Measurements from ENCODE around the gene LDLRAD4. TPM values are rescaled to one million over a fixed set of nuclear protein-coding genes. Genes with fewer than 3 reads are reported as not detected.

Gene LDLRAD4
- polyA plus RNA-seq, 1 of the 3 experiments (the other 2 are of a cell fraction), result 0.16 TPM

DNA sequence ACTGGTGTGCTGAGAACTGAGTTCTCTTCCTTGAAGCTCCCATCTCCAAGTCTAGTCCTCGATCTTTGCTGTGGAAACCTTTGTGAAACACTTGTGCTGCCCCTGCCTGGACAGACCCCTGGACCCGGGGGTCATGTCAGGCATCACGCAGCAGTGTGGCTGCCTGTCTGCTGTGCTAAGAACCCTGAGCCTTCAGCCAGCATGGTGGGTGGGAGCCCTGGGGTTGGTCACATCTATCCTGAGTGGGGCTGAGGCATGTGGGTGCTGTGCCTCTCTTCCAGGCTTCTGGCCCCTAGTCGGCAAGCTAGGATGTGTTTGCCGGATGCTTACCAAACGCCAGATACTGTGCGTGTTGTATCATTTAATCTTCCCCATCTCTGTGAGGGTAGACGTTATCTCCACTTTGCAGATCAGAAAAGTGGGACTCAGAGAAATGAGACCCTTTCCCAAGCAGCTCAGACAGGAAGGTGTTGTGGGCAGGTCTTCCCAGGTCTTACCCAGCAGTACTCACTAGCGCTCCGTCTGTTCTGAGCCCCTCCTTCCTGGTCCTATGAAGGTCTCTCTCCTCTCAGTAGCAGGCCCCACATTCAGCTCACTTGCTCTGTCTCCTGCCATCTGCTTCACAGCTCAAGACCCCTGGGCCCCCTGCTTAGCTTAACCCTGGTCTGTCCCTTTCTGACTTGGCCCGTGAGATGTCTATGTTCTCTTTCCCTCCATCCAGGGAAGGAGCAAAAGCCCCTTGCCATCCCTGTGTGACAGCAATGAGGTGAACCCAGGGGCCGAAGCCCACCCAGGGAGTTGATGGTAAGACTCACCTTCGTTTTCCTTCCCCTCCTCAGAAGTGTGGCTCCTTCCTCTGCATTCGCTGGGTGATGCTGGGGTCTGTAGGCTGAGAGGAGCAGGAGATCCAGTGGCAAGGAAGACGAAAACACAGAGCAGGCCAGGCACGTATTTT, 265.0 kb downstream of the LDLRAD4 start (continued):
- no peak for TF ChIP-seq FOSL2 (IDR thresholded peaks at IDR 0.05; ENCODE audit: borderline replicate concordance, low read depth)

- H4K20me1 ChIP-seq (ENCODE audit: insufficient read depth), result no peaks in the 10 kb centered on the region
- CTCF ChIA-PET, result interaction anchor here (0.6 kb wide), 1 partner anchor 176 kb away, joined by 3 read pairs; no protein-coding TSS in a partner anchor
- no peaks in the 10 kb centered on the region for H3F3A ChIP-seq (replicated peaks; ENCODE audit: insufficient read depth)
- no peak overlapping the region for H3K4me3 ChIP-seq (ENCODE audit: low read depth in 2 of 2, low read length in 1 of 2)
- H2AFZ ChIP-seq (ENCODE audit: low read depth), result no peak overlapping the region
- POLR2A ChIA-PET, result no interaction called here
- H3K79me2 ChIP-seq (ENCODE audit: insufficient read depth), result no peaks in the 10 kb centered on the region
- H3K9me2 ChIP-seq, result no peaks in the 10 kb centered on the region
- H3K9me3 ChIP-seq, result no peaks in the 10 kb centered on the region
- H3K9ac ChIP-seq, result no peak overlapping the region
- no peak for TF ChIP-seq FOXJ3 (CRISPR knock-in tag; IDR thresholded peaks at IDR 0.05)
- H3K4me1 ChIP-seq (ENCODE audit: control insufficient read depth in 1 of 2, insufficient read depth in 2 of 2, low read depth in 1 of 2, low read length in 1 of 2), result peaks cover 0 to 34% of the 10 kb centered on the region in 2 experiments; a peak in 1 of 4 replicates
- no peaks in the 10 kb centered on the region for H3K27me3 ChIP-seq (ENCODE audit: insufficient read depth)
- no peak overlapping the region; a peak in 1 of 4 replicates for H3K27ac ChIP-seq (ENCODE audit: low read depth in 2 of 2, low read length in 1 of 2)
- DNase-seq, result no peak
- H3K4me2 ChIP-seq, result no peak overlapping the region
- 63% methylated on average over 6 of the region's 6 CpGs for WGBS (ENCODE audit: low lambda C conversion rate)
- H3K36me3 ChIP-seq (replicated peaks in 1 of 2; ENCODE audit: control insufficient read depth in 1 of 2, insufficient read depth in 2 of 2, low read length in 1 of 2), result no peaks in the 10 kb centered on the region
These were observed 266.6 kb downstream of the LDLRAD4 start for GRCh38 chr18:13485182-13485581.

DNA sequence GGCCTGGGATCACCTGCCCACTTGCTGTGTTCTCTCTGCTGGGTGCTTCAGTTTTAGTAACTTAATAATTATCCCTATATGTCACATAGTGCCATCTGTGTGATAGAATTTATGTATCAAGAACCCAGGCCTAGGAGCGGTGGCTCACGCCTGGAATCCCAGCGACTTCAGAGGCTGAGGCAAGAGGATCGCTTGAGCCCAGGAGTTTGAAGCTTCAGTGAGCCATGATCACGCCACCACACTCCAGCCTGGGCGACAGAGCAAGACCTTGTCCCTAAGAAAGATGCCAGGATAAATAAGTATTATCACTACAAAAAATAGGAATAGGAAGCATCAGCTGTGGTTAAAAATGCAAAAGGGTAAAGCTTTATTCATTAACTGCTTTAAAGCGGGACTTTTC, 267.0 kb downstream of the LDLRAD4 start:
- H2AFZ ChIP-seq (ENCODE audit: low read depth), result no peak overlapping the region
- H3K27ac ChIP-seq (ENCODE audit: low read depth in 2 of 2, low read length in 1 of 2), result no peak overlapping the region; a peak in 1 of 4 replicates
- H3K9me2 ChIP-seq, result no peaks in the 10 kb centered on the region
- no peak overlapping the region for H3K9ac ChIP-seq
- 85% methylated on average over 7 of the region's 7 CpGs for WGBS (ENCODE audit: low lambda C conversion rate)
- no peaks in the 10 kb centered on the region for H4K20me1 ChIP-seq (ENCODE audit: insufficient read depth)
- ChIA-PET CTCF (no interaction called here), POLR2A (no interaction called here)
- H3K27me3 ChIP-seq (ENCODE audit: insufficient read depth), result no peaks in the 10 kb centered on the region
- H3K4me3 ChIP-seq (ENCODE audit: low read depth in 2 of 2, low read length in 1 of 2), result no peak overlapping the region
- DNase-seq, result no peak
- H3K4me1 ChIP-seq (ENCODE audit: control insufficient read depth in 1 of 2, insufficient read depth in 2 of 2, low read depth in 1 of 2, low read length in 1 of 2), result peaks cover 0 to 35% of the 10 kb centered on the region in 2 experiments; a peak in 1 of 4 replicates
- no peaks in the 10 kb centered on the region for H3F3A ChIP-seq (replicated peaks; ENCODE audit: insufficient read depth)
- no peaks in the 10 kb centered on the region for H3K9me3 ChIP-seq
- H3K36me3 ChIP-seq (replicated peaks in 1 of 2; ENCODE audit: control insufficient read depth in 1 of 2, insufficient read depth in 2 of 2, low read length in 1 of 2), result no peaks in the 10 kb centered on the region
- H3K79me2 ChIP-seq (ENCODE audit: insufficient read depth), result no peaks in the 10 kb centered on the region
- H3K4me2 ChIP-seq, result no peak overlapping the region
- TF ChIP-seq EZH2phosphoT487 (IDR thresholded peaks at IDR 0.05; ENCODE audit: borderline replicate concordance, low read depth), result no peak
- no peak for TF ChIP-seq JUND (IDR thresholded peaks at IDR 0.05)
- TF ChIP-seq GABPA (IDR thresholded peaks at IDR 0.05; ENCODE audit: low read depth), result no peak
- TF ChIP-seq TAF1 (IDR thresholded peaks at IDR 0.05; ENCODE audit: borderline replicate concordance, low read depth, low read length), result no peak
- no peak for TF ChIP-seq CTCF (IDR thresholded peaks at IDR 0.05)
- TF ChIP-seq USF1 (IDR thresholded peaks at IDR 0.05; ENCODE audit: borderline replicate concordance, low read depth), result no peak
- TF ChIP-seq IRF3 (IDR thresholded peaks at IDR 0.05; ENCODE audit: low read depth, low read length), result no peak
- TF ChIP-seq RAD21 (IDR thresholded peaks at IDR 0.05; ENCODE audit: low read length), result no peak
- TF ChIP-seq, protein P1, sequence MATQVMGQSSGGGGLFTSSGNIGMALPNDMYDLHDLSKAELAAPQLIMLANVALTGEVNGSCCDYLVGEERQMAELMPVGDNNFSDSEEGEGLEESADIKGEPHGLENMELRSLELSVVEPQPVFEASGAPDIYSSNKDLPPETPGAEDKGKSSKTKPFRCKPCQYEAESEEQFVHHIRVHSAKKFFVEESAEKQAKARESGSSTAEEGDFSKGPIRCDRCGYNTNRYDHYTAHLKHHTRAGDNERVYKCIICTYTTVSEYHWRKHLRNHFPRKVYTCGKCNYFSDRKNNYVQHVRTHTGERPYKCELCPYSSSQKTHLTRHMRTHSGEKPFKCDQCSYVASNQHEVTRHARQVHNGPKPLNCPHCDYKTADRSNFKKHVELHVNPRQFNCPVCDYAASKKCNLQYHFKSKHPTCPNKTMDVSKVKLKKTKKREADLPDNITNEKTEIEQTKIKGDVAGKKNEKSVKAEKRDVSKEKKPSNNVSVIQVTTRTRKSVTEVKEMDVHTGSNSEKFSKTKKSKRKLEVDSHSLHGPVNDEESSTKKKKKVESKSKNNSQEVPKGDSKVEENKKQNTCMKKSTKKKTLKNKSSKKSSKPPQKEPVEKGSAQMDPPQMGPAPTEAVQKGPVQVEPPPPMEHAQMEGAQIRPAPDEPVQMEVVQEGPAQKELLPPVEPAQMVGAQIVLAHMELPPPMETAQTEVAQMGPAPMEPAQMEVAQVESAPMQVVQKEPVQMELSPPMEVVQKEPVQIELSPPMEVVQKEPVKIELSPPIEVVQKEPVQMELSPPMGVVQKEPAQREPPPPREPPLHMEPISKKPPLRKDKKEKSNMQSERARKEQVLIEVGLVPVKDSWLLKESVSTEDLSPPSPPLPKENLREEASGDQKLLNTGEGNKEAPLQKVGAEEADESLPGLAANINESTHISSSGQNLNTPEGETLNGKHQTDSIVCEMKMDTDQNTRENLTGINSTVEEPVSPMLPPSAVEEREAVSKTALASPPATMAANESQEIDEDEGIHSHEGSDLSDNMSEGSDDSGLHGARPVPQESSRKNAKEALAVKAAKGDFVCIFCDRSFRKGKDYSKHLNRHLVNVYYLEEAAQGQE (IDR thresholded peaks at IDR 0.05; ENCODE audit: low read depth, low read length), result no peak
- TF ChIP-seq TCF12 (IDR thresholded peaks at IDR 0.05), result no peak
- TF ChIP-seq, protein P2, sequence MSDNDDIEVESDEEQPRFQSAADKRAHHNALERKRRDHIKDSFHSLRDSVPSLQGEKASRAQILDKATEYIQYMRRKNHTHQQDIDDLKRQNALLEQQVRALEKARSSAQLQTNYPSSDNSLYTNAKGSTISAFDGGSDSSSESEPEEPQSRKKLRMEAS (IDR thresholded peaks at IDR 0.05; ENCODE audit: low read depth), result no peak
- TF ChIP-seq SMC3 (IDR thresholded peaks at IDR 0.05; ENCODE audit: low read depth, low read length), result no peak
- TF ChIP-seq EP300 (IDR thresholded peaks at IDR 0.05; ENCODE audit: borderline replicate concordance in 1 of 2, low read depth in 1 of 2, low read length in 1 of 2), result no peak
- no peak for TF ChIP-seq ELF1 (IDR thresholded peaks at IDR 0.05)
- no peak for TF ChIP-seq GATA2 (CRISPR knock-in tag; IDR thresholded peaks at IDR 0.05)

Data from SK-N-SH (cell line).